ENCODE measurements around the gene RSPRY1. TPM values are rescaled to one million over a fixed set of nuclear protein-coding genes. Genes with fewer than 3 reads are reported as not detected.

Gene RSPRY1
- total and polyA plus RNA-seq, 12 donors, result 7.7 to 43.5 (median 25.5) TPM

- Histone ChIP-seq H3K27me3 (no peaks in the 10 kb centered on the region), H3K36me3 (replicated peaks in 1 of 2) (peaks cover 0 to 69% of the 10 kb centered on the region in 2 donors), H3K4me1 (replicated peaks in 1 of 2) (no peaks in the 10 kb centered on the region), H3K27ac (no peak overlapping the region), H3K4me3 (no peak overlapping the region), H3K9me3 (replicated peaks in 1 of 3) (no peaks in the 10 kb centered on the region)
- DNase-seq, result peak in 1 of 7 donors; percentile 18
- intact Hi-C loops (cut with DNase I), result no loop called here
- no peak for TF ChIP-seq POLR2A (IDR thresholded peaks at IDR 0.05)
- TF ChIP-seq CTCF (IDR thresholded peaks at IDR 0.05), result no peak
- 93 to 98% (median 97%) methylated on average over 2 of the region's 2 CpGs for WGBS, 4 donors
Observed at GRCh38 chr16:57251352-57251751, 65.2 kb downstream of the RSPRY1 start.

GRCh38 chr16:57252148-57252721, 66.1 kb downstream of the RSPRY1 start:
- peak in 1 of 7 donors; percentile 27 for DNase-seq
- WGBS, 4 donors, result 89 to 98% (median 95%) methylated on average over 5 to 6 of the region's 6 CpGs
- H3K4me3 ChIP-seq, result no peak overlapping the region
- no peaks in the 10 kb centered on the region for H3K9me3 ChIP-seq (replicated peaks in 1 of 3)
- TF ChIP-seq POLR2A (IDR thresholded peaks at IDR 0.05) (no peak), CTCF (IDR thresholded peaks at IDR 0.05) (no peak)
- no peak overlapping the region for H3K27ac ChIP-seq
- H3K27me3 ChIP-seq, result no peaks in the 10 kb centered on the region
- intact Hi-C loops (cut with DNase I), result no loop called here
- H3K4me1 ChIP-seq (replicated peaks in 1 of 2), result no peaks in the 10 kb centered on the region
- H3K36me3 ChIP-seq (replicated peaks in 1 of 2), result peaks cover 0 to 68% of the 10 kb centered on the region in 2 donors

- intact Hi-C loops (cut with DNase I), result no loop called here
- H3K27ac ChIP-seq, result no peak overlapping the region
- H3K4me3 ChIP-seq, result no peak overlapping the region
- H3K9me3 ChIP-seq (replicated peaks in 1 of 3), result no peaks in the 10 kb centered on the region
- peak in 1 of 7 donors; percentile 41 for DNase-seq
- H3K36me3 ChIP-seq (replicated peaks in 1 of 2), result peaks cover 0 to 57% of the 10 kb centered on the region in 2 donors
- 96 to 100% (median 99%) methylated on average over 1 of the region's 1 CpG for WGBS, 4 donors
- no peaks in the 10 kb centered on the region for H3K27me3 ChIP-seq
- H3K4me1 ChIP-seq (replicated peaks in 1 of 2), result no peaks in the 10 kb centered on the region
- TF ChIP-seq CTCF (IDR thresholded peaks at IDR 0.05) (no peak), POLR2A (IDR thresholded peaks at IDR 0.05) (no peak)
Observed at GRCh38 chr16:57253466-57253865, 67.3 kb downstream of the RSPRY1 start.

- TF ChIP-seq CTCF (IDR thresholded peaks at IDR 0.05), result no peak
- TF ChIP-seq POLR2A (IDR thresholded peaks at IDR 0.05), result no peak
- peak in 1 of 7 donors; percentile 27 for DNase-seq
- Histone ChIP-seq H3K27me3 (no peaks in the 10 kb centered on the region), H3K36me3 (replicated peaks in 1 of 2) (peaks cover 0 to 33% of the 10 kb centered on the region in 2 donors), H3K4me3 (no peak overlapping the region), H3K4me1 (replicated peaks in 1 of 2) (no peaks in the 10 kb centered on the region), H3K27ac (no peak overlapping the region), H3K9me3 (replicated peaks in 1 of 3) (no peaks in the 10 kb centered on the region)
- intact Hi-C loops (cut with DNase I), result no loop called here
- 83 to 90% (median 85%) methylated on average over 10 of the region's 10 CpGs for WGBS, 4 donors
Observed at GRCh38 chr16:57255686-57256415, 69.7 kb downstream of the RSPRY1 start.

Data from adrenal gland (tissue), 12 donors.